Umbilical cord (tissue), 2 donors: ENCODE results near the gene ALG5. TPM values are rescaled to one million over a fixed set of nuclear protein-coding genes. Genes with fewer than 3 reads are reported as not detected.

Source experiments
- DNase-seq: peaks from one replicate; pipeline ENCODE4 v3.0.0-alpha.2; 2015; ENCODE audit warnings: low spot score
- total RNA-seq: library from RNA; depleted of rRNA; stranded (reverse); fragments of >200 nt; gene quantifications from one replicate; pipeline ENCODE4 v1.2.3, GENCODE V29; 2014; ENCODE audit warnings: low replicate concordance; ENCODE audit not compliant: insufficient read depth

Gene ALG5
- total RNA-seq, 1 donor from 2014 or later: 19.5 TPM

- peak; percentile 56 for DNase-seq
These were observed 19.6 kb downstream of the ALG5 start for GRCh38 chr13:36979361-36980050.

DNA sequence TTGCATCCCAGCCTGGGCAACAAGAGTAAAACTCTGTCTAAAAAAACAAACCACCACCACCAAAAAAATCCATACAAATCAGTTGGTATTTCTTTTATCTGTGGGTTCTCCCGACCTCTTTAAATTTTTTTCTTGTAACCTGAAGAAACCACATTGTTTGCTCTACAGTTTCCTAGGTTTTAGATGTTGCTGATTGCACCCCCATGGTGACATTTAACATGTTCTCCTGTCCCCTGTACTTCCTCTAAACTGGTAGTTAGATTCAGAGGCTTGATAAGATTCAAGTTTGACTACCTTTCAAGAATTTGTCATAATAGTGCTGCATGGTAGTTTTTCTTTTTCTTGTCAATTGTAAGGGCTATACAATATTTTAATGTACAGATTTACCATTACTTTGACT is 24.0 kb downstream of the ALG5 start:
- no peak for DNase-seq

DNA sequence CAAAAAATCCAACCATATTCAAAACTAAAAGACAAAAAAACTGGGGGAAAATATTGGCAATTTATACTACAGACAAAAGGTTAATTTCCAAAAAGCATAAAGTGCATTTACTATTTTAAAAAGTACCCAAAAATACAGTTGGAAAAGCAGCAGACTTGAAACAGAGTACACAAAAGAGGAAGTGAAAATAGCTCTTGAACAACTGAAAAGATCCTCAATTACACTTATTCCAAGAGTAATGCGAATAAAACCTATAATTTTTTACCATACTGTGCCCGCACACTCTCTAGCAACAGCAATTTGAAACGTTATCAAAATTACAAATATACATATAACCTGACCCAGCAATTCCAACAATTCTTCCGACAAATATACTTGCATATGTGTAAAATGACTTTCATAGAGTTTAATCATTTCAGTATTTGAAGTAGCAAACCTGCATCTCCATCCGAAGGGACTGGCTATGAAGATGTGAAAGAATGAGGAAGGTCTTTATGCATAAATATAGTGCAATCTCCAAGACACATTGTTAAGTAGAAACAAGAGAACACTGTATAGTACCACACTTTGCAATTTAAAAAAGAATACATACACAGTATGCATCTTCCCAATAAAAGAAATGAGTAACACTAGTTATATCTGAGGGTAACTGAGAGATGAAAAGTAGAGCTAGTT is 25.4 kb downstream of the ALG5 start:
- DNase-seq: no peak

DNA sequence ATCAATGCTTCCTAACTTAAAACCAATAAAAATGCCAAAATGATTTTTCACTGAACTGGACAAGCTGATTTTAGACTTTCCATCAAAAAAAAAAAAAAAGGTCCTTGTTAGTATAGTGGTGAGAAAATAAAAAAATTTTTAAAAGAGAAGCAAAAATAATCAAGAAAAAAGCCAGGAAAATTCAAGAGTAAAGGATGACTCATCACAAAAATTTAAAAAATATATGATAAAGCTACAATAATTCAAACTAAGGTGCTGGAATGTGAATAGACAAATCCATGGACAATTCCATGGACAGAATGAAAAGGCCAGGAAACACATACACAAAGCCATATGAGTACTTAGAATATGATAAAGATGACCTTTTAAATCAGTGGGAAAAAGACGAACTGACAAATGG is 26.1 kb downstream of the ALG5 start:
- no peak for DNase-seq

- no peak for DNase-seq
These were observed 32.7 kb downstream of the ALG5 start for GRCh38 chr13:36966404-36966803.

GRCh38 chr13:36965767-36966166 is 33.4 kb downstream of the ALG5 start:
- no peak for DNase-seq

DNA sequence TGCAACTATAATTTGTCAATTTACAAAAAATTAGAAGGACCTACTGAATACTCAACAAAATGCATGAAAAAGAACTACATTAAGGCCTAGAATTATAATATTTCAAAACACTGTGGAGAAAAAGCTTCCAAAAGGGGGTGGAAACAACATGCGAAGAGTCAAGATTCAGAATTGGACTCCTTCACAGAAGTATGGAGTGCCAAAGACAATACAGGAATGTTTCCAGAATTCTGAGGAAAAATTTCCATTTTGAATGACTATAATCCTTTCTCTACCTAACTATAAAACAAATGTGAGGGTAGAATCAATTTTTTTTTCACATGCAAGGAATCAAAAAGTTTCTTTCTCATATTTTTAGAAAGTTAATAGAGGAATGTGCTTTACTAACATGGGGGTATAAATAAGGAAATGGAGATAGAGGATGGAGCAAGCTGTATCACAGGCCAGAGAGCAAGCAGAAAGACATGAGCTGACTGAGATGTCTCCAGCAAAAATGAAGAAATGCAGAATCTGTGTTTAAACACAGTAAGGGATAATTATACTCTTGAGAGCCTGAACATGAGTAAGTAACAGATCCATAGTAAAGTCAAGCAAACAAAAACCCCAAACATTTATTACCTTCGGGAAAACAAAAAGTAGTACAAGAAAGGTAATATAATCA is 39.6 kb downstream of the ALG5 start:
- DNase-seq: no peak

DNA sequence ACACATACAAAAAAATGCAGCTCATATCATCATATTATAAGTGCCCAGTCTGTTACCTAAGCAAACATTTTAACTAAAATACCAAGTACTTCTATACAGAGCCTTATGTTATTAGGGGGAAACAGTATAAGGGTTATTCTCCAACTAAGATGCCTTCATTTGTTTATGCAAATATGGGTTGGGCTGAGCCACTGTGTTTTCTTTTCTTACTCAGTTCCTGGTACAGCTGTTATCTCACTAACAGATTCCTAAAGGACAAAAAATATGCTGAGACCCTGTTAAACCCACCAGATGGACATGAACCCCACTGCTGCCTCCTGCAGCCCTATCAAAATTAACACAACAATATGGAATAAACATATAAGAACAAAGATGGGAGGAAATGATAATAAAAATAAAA is 44.6 kb downstream of the ALG5 start:
- no peak for DNase-seq

DNA sequence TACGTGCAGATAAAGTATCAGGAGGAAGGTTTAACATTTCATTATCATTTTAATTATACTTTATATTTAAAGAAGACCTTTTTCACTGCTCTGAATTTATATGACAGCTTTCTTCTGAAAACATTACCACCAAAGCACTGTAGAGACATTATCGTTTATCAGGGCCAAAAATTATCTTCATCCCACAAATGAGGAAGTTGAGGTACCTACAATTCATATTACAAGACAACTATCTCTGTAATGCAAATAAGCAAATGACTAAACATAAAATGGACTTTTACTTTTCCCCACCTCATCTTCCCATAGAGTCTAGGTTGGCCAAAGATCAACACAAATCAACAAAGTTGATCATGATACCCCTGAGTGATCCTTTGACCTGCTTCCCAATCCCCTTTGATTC is 48.2 kb downstream of the ALG5 start:
- DNase-seq: no peak

DNA sequence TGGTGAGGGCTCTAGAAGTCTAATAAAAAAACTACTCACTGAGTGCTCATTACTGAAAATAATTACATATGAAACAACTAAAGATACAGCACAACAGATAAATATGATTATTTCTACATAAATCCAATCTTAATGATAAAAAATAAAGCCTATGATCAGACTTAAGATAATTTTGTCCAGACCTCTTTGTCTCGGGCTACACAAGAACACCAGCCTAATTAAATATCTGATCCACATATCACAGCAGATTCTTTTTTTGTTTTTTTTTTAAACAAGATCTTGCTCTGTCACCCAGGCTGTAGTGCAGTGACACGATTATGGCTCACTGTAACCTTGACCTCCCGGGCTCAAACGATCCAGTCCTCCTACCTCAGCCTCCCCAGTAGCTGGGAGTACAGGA is 48.8 kb downstream of the ALG5 start:
- no peak for DNase-seq

- DNase-seq: no peak
These were observed 54.1 kb downstream of the ALG5 start for GRCh38 chr13:36945078-36945477.

- no peak for DNase-seq
These were observed 73.5 kb downstream of the ALG5 start for GRCh38 chr13:36925603-36926002.

DNA sequence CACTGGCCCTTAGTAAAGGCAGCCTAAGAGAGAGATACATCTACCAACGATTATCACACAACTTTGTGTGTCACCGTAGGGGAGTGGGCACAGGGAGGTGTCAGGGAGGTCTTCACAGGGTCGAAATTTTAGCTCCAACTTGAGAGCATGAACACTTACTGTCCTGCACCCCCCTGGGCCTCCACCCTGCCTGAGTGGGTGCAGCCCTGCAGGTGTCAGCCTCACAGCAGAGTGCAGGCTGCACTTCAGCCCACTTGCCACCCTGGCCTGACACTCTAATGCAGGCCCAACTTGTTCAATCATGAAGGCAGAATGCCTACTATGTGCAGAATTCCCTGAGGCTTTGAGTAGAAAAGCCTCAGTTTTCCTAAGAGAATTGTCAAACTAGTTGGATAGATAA is 75.1 kb downstream of the ALG5 start:
- no peak for DNase-seq

DNA sequence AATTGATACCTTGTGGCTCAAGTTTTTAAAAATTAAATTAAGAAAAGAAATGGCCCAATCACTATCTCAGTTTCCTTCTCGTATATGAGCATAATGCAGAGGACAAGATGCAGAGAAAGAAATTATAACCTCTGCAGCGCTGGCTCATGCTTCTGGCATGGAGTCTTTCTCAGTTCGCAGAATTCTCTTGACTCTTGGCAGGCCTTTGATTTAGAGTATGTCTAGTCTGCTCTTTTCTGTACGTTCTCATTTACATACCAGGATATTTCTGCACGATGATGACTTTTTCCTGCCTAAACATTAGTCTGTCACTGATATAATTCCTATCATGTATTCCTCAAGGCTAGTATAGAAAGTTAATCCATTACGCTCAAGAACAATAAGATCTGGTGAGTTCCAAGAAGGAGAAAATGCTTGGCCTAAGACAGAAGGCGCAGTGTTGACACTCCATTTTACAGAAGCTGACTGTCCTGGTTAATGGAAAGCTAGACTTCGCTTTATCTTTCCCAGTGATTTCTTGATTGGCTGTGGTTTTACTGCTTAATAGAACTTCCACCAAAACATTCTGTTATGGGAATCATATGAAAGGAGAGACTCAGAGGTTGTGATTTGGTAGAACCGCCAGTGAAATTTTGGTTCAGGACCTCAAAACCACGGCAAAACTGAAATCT is 77.4 kb downstream of the ALG5 start:
- peak; percentile 43 for DNase-seq

- DNase-seq: peak; percentile 8
These were observed 78.4 kb downstream of the ALG5 start for GRCh38 chr13:36920616-36921185.

- peak; percentile 76 for DNase-seq
These were observed 79.1 kb downstream of the ALG5 start, which contains the start of gene SMAD9 for GRCh38 chr13:36919833-36920615. SMAD9 (minus strand) TSS chr13:36920238; CDS start chr13:36879689, 40,549 bp downstream.

DNA sequence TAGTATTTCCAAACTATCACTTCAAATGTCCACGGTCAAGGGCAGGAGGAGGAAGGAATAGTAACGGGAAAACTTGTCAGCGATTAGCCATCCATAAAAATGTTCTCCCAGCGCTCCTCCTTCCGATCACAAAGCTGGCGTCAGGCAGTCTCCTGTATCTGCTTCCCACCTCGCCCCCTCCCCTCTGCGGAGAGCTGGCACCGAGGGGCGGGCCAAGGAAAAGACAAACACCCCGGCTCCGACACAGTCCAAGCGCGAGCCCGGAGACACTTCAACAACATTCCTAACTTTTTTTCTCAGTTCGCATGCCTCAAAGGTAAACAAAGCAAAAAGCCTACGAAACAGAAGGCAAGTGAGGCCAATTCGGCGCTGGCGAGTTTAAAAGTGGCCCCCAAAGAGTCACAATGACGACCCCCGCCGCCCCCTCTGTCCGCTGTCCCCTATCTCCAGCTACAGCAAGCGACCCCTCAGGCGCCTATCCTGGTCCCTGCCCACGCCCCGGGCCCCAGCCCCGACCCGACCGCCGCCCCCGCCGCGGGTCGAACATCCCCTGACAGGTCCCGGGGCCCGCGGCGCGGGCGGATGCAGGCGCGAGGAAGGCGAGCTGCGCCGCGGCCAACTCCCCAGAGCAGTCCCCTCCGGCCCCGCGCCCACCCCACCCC is 79.8 kb downstream of the ALG5 start:
- peak; percentile 65 for DNase-seq

GRCh38 chr13:36918246-36919131 is 80.7 kb downstream of the ALG5 start:
- peak; percentile 57 for DNase-seq

DNA sequence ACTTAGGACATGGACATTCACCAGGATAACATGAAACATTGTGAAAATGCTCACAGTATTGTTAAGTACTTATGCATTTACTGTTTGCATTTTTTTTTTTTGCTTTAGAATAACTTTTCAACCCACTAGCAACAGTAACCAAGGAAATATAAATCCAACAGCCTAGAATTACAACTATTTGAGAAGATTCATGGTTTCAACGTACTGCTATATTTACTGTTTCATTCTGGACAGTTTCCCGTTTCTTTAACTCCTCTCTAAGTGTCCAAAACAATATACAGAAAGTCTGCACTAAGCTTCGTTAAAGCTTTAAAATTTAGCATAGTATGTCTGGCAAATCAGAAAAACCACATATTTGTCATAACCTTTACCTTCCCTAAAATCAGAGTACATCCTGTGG is 81.8 kb downstream of the ALG5 start:
- DNase-seq: peak; percentile 60
